Measurements from ENCODE around the gene ZNF816. TPM values are rescaled to one million over a fixed set of nuclear protein-coding genes. Genes with fewer than 3 reads are reported as not detected.

ZNF816 gene
- total and polyA plus RNA-seq, 2 of the 8 experiments (the other 6 are each of a cell fraction or from before 2014, with no cell fraction given), result 2.7 to 13.2 TPM

GRCh38 chr19:52936954-52937325 lies 25.7 kb downstream of the ZNF816 start:
- no peak overlapping the region for H3K27ac ChIP-seq (ENCODE audit: low read depth, low read length)
- H3K23me2 ChIP-seq (ENCODE audit: low read depth, low read length), result peaks cover 1% of the 10 kb centered on the region; the same call in 1 of the 2 replicates
- peaks cover 0 to 8% of the 10 kb centered on the region in 2 experiments for H4K20me1 ChIP-seq (replicated peaks in 1 of 2; ENCODE audit: control insufficient read depth in 1 of 2, insufficient read depth in 2 of 2, low read length in 2 of 2)
- no peak overlapping the region for H2AK5ac ChIP-seq (ENCODE audit: low read depth, low read length)
- H2BK120ac ChIP-seq (replicated peaks; ENCODE audit: low read depth, low read length), result no peak overlapping the region
- no peak overlapping the region for H4K91ac ChIP-seq (replicated peaks; ENCODE audit: insufficient read length, low read length)
- FAIRE-seq (no peak), DNase-seq (ENCODE audit: low read depth in 1 of 2, low spot score in 2 of 2) (no peak)
- H3K4ac ChIP-seq (replicated peaks; ENCODE audit: insufficient read length, low read depth, low read length), result no peak overlapping the region
- H3K79me1 ChIP-seq (ENCODE audit: low read depth, low read length), result peaks cover 5% of the 10 kb centered on the region
- no peak overlapping the region for H3K4me2 ChIP-seq (ENCODE audit: insufficient read depth in 1 of 2, low read depth in 2 of 2, low read length in 2 of 2)
- peaks cover 0 to 38% of the 10 kb centered on the region in 2 experiments; a peak in 2 of 4 replicates for H3K79me2 ChIP-seq (ENCODE audit: control insufficient read depth in 1 of 2, insufficient read depth in 2 of 2, low read length in 2 of 2)
- H2BK20ac ChIP-seq (ENCODE audit: low read length), result no peak overlapping the region
- H2BK12ac ChIP-seq (ENCODE audit: low read depth, low read length), result no peak overlapping the region
- POLR2A ChIA-PET (ENCODE audit: partially characterized antibody), result no interaction called here
- CTCF ChIA-PET (ENCODE audit: partially characterized antibody), result no interaction called here
- H3K27me3 ChIP-seq (replicated peaks in 1 of 4; ENCODE audit: control insufficient read depth in 3 of 4, extremely low read depth in 1 of 4, insufficient read depth in 3 of 4, low read length in 3 of 4), result no peaks in the 10 kb centered on the region
- no peaks in the 10 kb centered on the region for H3K4me1 ChIP-seq (replicated peaks in 1 of 4; ENCODE audit: control insufficient read depth in 3 of 4, insufficient read depth in 4 of 4, low read length in 3 of 4)
- no peaks in the 10 kb centered on the region for H3K9me3 ChIP-seq (ENCODE audit: insufficient read depth in 2 of 2, low read depth in 1 of 2, low read length in 1 of 2)
- no peak overlapping the region for H3K18ac ChIP-seq (ENCODE audit: extremely low read depth, low read length)
- no peak overlapping the region for H4K8ac ChIP-seq (ENCODE audit: extremely low read depth, insufficient read depth, low read length)
- H4K5ac ChIP-seq (ENCODE audit: insufficient read length, low read depth, low read length), result no peak overlapping the region
- no peak overlapping the region for H2AFZ ChIP-seq (ENCODE audit: low read length)
- no peak overlapping the region for H3K4me3 ChIP-seq (ENCODE audit: extremely low read depth in 1 of 4, insufficient read depth in 2 of 4, low read depth in 3 of 4, low read length in 4 of 4)
- H2BK5ac ChIP-seq (ENCODE audit: low read depth, low read length), result no peak overlapping the region
- no peak overlapping the region for H3K56ac ChIP-seq (replicated peaks; ENCODE audit: insufficient read length, low read depth, low read length)
- no peak overlapping the region for H3K14ac ChIP-seq (ENCODE audit: insufficient read length)
- 89% methylated on average over 7 of the region's 7 CpGs; no CpG with 5 or more reads in 1 of the 2 experiments for WGBS, 2 experiments (ENCODE audit: extremely low coverage in 1 of 2, insufficient coverage in 1 of 2, insufficient read length in 1 of 2, insufficient replicate concordance in 2 of 2, low coverage in 1 of 2, low lambda C conversion rate in 2 of 2, missing lambda C conversion rate in 1 of 2)
- no peak overlapping the region for H3K23ac ChIP-seq (ENCODE audit: insufficient read length)
- peaks cover 0 to 7% (median 4%) of the 10 kb centered on the region in 4 experiments; a peak in 4 of 8 replicates for H3K36me3 ChIP-seq (ENCODE audit: control insufficient read depth in 2 of 4, insufficient read depth in 4 of 4, low read length in 3 of 4)
- no peak overlapping the region for H3K9ac ChIP-seq (replicated peaks in 1 of 4; ENCODE audit: extremely low read depth in 1 of 4, low read depth in 3 of 4, low read length in 3 of 4)
- no peak overlapping the region for H2BK15ac ChIP-seq (ENCODE audit: low read length)
- TF ChIP-seq CHD2 (IDR thresholded peaks at IDR 0.05; ENCODE audit: low read length) (no peak), NRF1 (IDR thresholded peaks at IDR 0.05; ENCODE audit: low read depth, low read length) (no peak), SRF (IDR thresholded peaks at IDR 0.05; ENCODE audit: low read depth, low read length) (no peak), TCF12 (IDR thresholded peaks at IDR 0.05; ENCODE audit: low read depth, low read length) (no peak), CTCF (IDR thresholded peaks at IDR 0.05; ENCODE audit: control extremely low read depth in 1 of 3, insufficient read depth in 1 of 3, low read depth in 1 of 3, low read length in 3 of 3) (no peak), BCL11A (IDR thresholded peaks at IDR 0.05; ENCODE audit: low read depth in 2 of 2, low read length in 2 of 2) (no peak), SP1 (IDR thresholded peaks at IDR 0.05; ENCODE audit: low read depth, low read length) (no peak), CBX5 (IDR thresholded peaks at IDR 0.05; ENCODE audit: low read depth, low read length) (no peak), RBBP5 (IDR thresholded peaks at IDR 0.05; ENCODE audit: borderline replicate concordance, low read depth, low read length) (no peak), RXRA (IDR thresholded peaks at IDR 0.05; ENCODE audit: insufficient read depth, low read depth, low read length) (no peak), BRCA1 (IDR thresholded peaks at IDR 0.05; ENCODE audit: low read depth, low read length) (no peak), SIN3A (conservative IDR thresholded peaks at IDR 0.05 in 1 of 2, IDR thresholded peaks at IDR 0.05 in 1 of 2; ENCODE audit: low read depth in 1 of 2, low read length in 2 of 2) (no peak), KDM5A (IDR thresholded peaks at IDR 0.05; ENCODE audit: low read length) (no peak)

Measured in H1 (cell line).